Stimulated activated naive CD8-positive, alpha-beta T cell treated with anti-CD3 and anti-CD28 coated beads, Interleukin-15, Interleukin-2, amounts not matched to agents 100 U/mL and 50 U/mL, for 24 hours (primary cell): ENCODE results near the gene SYCP1.
"Not testable (repeated sequence)": the region's sequence is repeated elsewhere in the genome, so short reads cannot be mapped to it uniquely, and the experiment has no call there.

Source experiments
- ATAC-seq: fragments of 150-1000 bp; cut with Tn5 transposase; one replicate; pipeline ENCODE4 v1.10.0; 2021
- DNase-seq: peaks from one replicate; pipeline ENCODE4 v3.0.0; 2021

Gene SYCP1

GRCh38 chr1:114854693-114855320, at the start of gene SYCP1:
Gene SYCP1, plus strand, starts transcription at chr1:114854863. Its CDS starts 602 bp downstream, at chr1:114855465.
- ATAC-seq (no peak), DNase-seq (no peak)

- ATAC-seq, result no peak
- DNase-seq, result no peak
Observed at GRCh38 chr1:114819869-114820268, 34.8 kb upstream of the SYCP1 start.

GRCh38 chr1:114820392-114820791, 34.3 kb upstream of the SYCP1 start:
- no peak for DNase-seq
- ATAC-seq, result no peak

- ATAC-seq, result no peak
Observed at GRCh38 chr1:114821978-114822377, 32.7 kb upstream of the SYCP1 start.

GRCh38 chr1:114828251-114828650, 26.4 kb upstream of the SYCP1 start:
- DNase-seq, result no peak
- ATAC-seq, result no peak

More at GRCh38 chr1:114821978-114822377, 32.7 kb upstream of the SYCP1 start:
- DNase-seq, result no peak

- not testable (repeated sequence) for DNase-seq
Observed at GRCh38 chr1:114830075-114830474, 24.6 kb upstream of the SYCP1 start.

GRCh38 chr1:114831276-114831994, 23.2 kb upstream of the SYCP1 start:
- DNase-seq, result no peak
- no peak for ATAC-seq

More at GRCh38 chr1:114830075-114830474, 24.6 kb upstream of the SYCP1 start:
- not testable (repeated sequence) for ATAC-seq

- ATAC-seq (no peak), DNase-seq (no peak)
Observed at GRCh38 chr1:114832057-114832456, 22.6 kb upstream of the SYCP1 start.

GRCh38 chr1:114833421-114833820, 21.2 kb upstream of the SYCP1 start:
- no peak for ATAC-seq
- DNase-seq, result no peak

GRCh38 chr1:114844270-114844669, 10.4 kb upstream of the SYCP1 start:
- no peak for ATAC-seq
- no peak for DNase-seq

GRCh38 chr1:114853584-114853983, 1.1 kb upstream of the SYCP1 start:
- ATAC-seq, result no peak

GRCh38 chr1:114861384-114861783, 6.7 kb downstream of the SYCP1 start:
- ATAC-seq (no peak), DNase-seq (no peak)

More at GRCh38 chr1:114853584-114853983, 1.1 kb upstream of the SYCP1 start:
- DNase-seq, result no peak

- DNase-seq (no peak), ATAC-seq (no peak)
Observed at GRCh38 chr1:114892194-114892918, 37.7 kb downstream of the SYCP1 start.

- ATAC-seq (no peak), DNase-seq (no peak)
Observed at GRCh38 chr1:114896795-114897194, 42.1 kb downstream of the SYCP1 start.

GRCh38 chr1:114901814-114902213, 47.2 kb downstream of the SYCP1 start:
- DNase-seq (no peak), ATAC-seq (no peak)

- ATAC-seq (no peak), DNase-seq (no peak)
Observed at GRCh38 chr1:114902343-114902742, 47.7 kb downstream of the SYCP1 start.

GRCh38 chr1:114903480-114903879, 48.8 kb downstream of the SYCP1 start:
- ATAC-seq, result no peak

GRCh38 chr1:114915720-114916119, 61.1 kb downstream of the SYCP1 start:
- not testable (repeated sequence) for ATAC-seq, DNase-seq

More at GRCh38 chr1:114903480-114903879, 48.8 kb downstream of the SYCP1 start:
- no peak for DNase-seq

- ATAC-seq (no peak), DNase-seq (no peak)
Observed at GRCh38 chr1:114926607-114927006, 71.9 kb downstream of the SYCP1 start.

GRCh38 chr1:114927401-114927800, 72.7 kb downstream of the SYCP1 start:
- DNase-seq (no peak), ATAC-seq (no peak)

- ATAC-seq, result no peak
Observed at GRCh38 chr1:114956570-114956969, 101.9 kb downstream of the SYCP1 start.

GRCh38 chr1:114959423-114959822, 104.8 kb downstream of the SYCP1 start:
- no peak for DNase-seq
- ATAC-seq, result no peak

More at GRCh38 chr1:114956570-114956969, 101.9 kb downstream of the SYCP1 start:
- DNase-seq, result no peak

- DNase-seq (no peak), ATAC-seq (no peak)
Observed at GRCh38 chr1:114976891-114977290, 122.2 kb downstream of the SYCP1 start.
